ENCODE measurements around the gene PABPC1L.

Gene PABPC1L

GRCh38 chr20:44900231-44900854, 9.5 kb upstream of the PABPC1L start:
- Histone ChIP-seq H3K4me3 (ENCODE audit: low read length in 2 of 2) (no peak overlapping the region), H3K18ac (ENCODE audit: low read length) (no peak overlapping the region), H2AFZ (ENCODE audit: low read length) (no peak overlapping the region), H2BK15ac (ENCODE audit: low read length) (no peak overlapping the region), H2BK5ac (ENCODE audit: low read length) (no peak overlapping the region), H4K91ac (ENCODE audit: low read depth, low read length, poor library complexity) (no peak overlapping the region), H2BK120ac (ENCODE audit: low read depth, low read length) (no peak overlapping the region), H2BK12ac (ENCODE audit: low read length) (no peak overlapping the region), H3K4me2 (ENCODE audit: insufficient read depth, low read length, poor library complexity, severe bottlenecking) (no peak overlapping the region), H3K23ac (ENCODE audit: low read depth, low read length, poor library complexity) (no peak overlapping the region), H3K79me1 (ENCODE audit: low read depth, low read length) (peaks cover 9% of the 10 kb centered on the region), H3K14ac (ENCODE audit: low read length) (no peak overlapping the region), H2AK5ac (ENCODE audit: low read depth, low read length) (no peak overlapping the region), H4K8ac (ENCODE audit: low read depth, low read length) (no peak overlapping the region), H3K4ac (ENCODE audit: low read length) (no peak overlapping the region), H3K4me1 (ENCODE audit: control insufficient read depth in 2 of 2, insufficient read depth in 1 of 2, low read depth in 1 of 2, low read length in 2 of 2) (no peaks in the 10 kb centered on the region), H3K9me3 (replicated peaks in 1 of 2; ENCODE audit: control insufficient read depth in 2 of 2, insufficient read depth in 1 of 2, low read depth in 1 of 2, low read length in 2 of 2) (no peaks in the 10 kb centered on the region), H3K36me3 (replicated peaks in 1 of 2; ENCODE audit: control insufficient read depth in 2 of 2, insufficient read depth in 2 of 2, low read length in 2 of 2) (peaks cover 11 to 79% of the 10 kb centered on the region in 2 donors), H3K27ac (replicated peaks; ENCODE audit: low read length) (no peak overlapping the region), H3K9ac (ENCODE audit: low read depth, low read length, poor library complexity) (no peak overlapping the region), H3K27me3 (ENCODE audit: control insufficient read depth in 3 of 3, insufficient read depth in 3 of 3, low read depth in 1 of 3, low read length in 3 of 3) (no peaks in the 10 kb centered on the region)
- no peak for DNase-seq (ENCODE audit: low spot score)
- WGBS, 2 donors (ENCODE audit: extremely low coverage in 2 of 2, insufficient read length in 2 of 2, insufficient replicate concordance in 1 of 2), result no CpG with 5 or more reads among the region's 5 CpGs

GRCh38 chr20:44901974-44902373, 7.9 kb upstream of the PABPC1L start:
- Histone ChIP-seq H2AFZ (ENCODE audit: low read length) (no peak overlapping the region), H4K91ac (ENCODE audit: low read depth, low read length, poor library complexity) (no peak overlapping the region), H4K8ac (ENCODE audit: low read depth, low read length) (no peak overlapping the region), H3K4me2 (ENCODE audit: insufficient read depth, low read length, poor library complexity, severe bottlenecking) (no peak overlapping the region), H3K14ac (ENCODE audit: low read length) (no peak overlapping the region), H3K4ac (ENCODE audit: low read length) (no peak overlapping the region), H3K36me3 (replicated peaks in 1 of 2; ENCODE audit: control insufficient read depth in 2 of 2, insufficient read depth in 2 of 2, low read length in 2 of 2) (peaks cover 12 to 84% of the 10 kb centered on the region in 2 donors), H3K9ac (ENCODE audit: low read depth, low read length, poor library complexity) (no peak overlapping the region), H3K27me3 (ENCODE audit: control insufficient read depth in 3 of 3, insufficient read depth in 3 of 3, low read depth in 1 of 3, low read length in 3 of 3) (no peaks in the 10 kb centered on the region), H3K9me3 (replicated peaks in 1 of 2; ENCODE audit: control insufficient read depth in 2 of 2, insufficient read depth in 1 of 2, low read depth in 1 of 2, low read length in 2 of 2) (no peaks in the 10 kb centered on the region), H2BK120ac (ENCODE audit: low read depth, low read length) (no peak overlapping the region), H3K18ac (ENCODE audit: low read length) (no peak overlapping the region), H3K27ac (replicated peaks; ENCODE audit: low read length) (no peak overlapping the region), H2BK15ac (ENCODE audit: low read length) (no peak overlapping the region), H3K79me1 (ENCODE audit: low read depth, low read length) (peaks cover 6% of the 10 kb centered on the region), H3K23ac (ENCODE audit: low read depth, low read length, poor library complexity) (no peak overlapping the region), H3K4me1 (ENCODE audit: control insufficient read depth in 2 of 2, insufficient read depth in 1 of 2, low read depth in 1 of 2, low read length in 2 of 2) (no peaks in the 10 kb centered on the region), H2BK12ac (ENCODE audit: low read length) (no peak overlapping the region), H2AK5ac (ENCODE audit: low read depth, low read length) (no peak overlapping the region), H3K4me3 (ENCODE audit: low read length in 2 of 2) (no peak overlapping the region), H2BK5ac (ENCODE audit: low read length) (no peak overlapping the region)
- no CpG with 5 or more reads among the region's 2 CpGs for WGBS, 2 donors (ENCODE audit: extremely low coverage in 2 of 2, insufficient read length in 2 of 2, insufficient replicate concordance in 1 of 2)
- DNase-seq (ENCODE audit: low spot score), result no peak

GRCh38 chr20:44904377-44904776, 5.5 kb upstream of the PABPC1L start:
- no peak overlapping the region for H2BK120ac ChIP-seq (ENCODE audit: low read depth, low read length)
- H3K4me3 ChIP-seq (ENCODE audit: low read length in 2 of 2), result no peak overlapping the region
- no peak overlapping the region for H3K9ac ChIP-seq (ENCODE audit: low read depth, low read length, poor library complexity)
- H2BK5ac ChIP-seq (ENCODE audit: low read length), result no peak overlapping the region
- no peaks in the 10 kb centered on the region for H3K4me1 ChIP-seq (ENCODE audit: control insufficient read depth in 2 of 2, insufficient read depth in 1 of 2, low read depth in 1 of 2, low read length in 2 of 2)
- no peak overlapping the region for H2AFZ ChIP-seq (ENCODE audit: low read length)
- no peak overlapping the region for H3K4ac ChIP-seq (ENCODE audit: low read length)
- no peak overlapping the region for H2BK12ac ChIP-seq (ENCODE audit: low read length)
- no peak overlapping the region for H4K91ac ChIP-seq (ENCODE audit: low read depth, low read length, poor library complexity)
- H2AK5ac ChIP-seq (ENCODE audit: low read depth, low read length), result no peak overlapping the region
- H3K27ac ChIP-seq (replicated peaks; ENCODE audit: low read length), result no peak overlapping the region
- no peak overlapping the region for H3K18ac ChIP-seq (ENCODE audit: low read length)
- H4K8ac ChIP-seq (ENCODE audit: low read depth, low read length), result no peak overlapping the region
- no peak overlapping the region for H3K4me2 ChIP-seq (ENCODE audit: insufficient read depth, low read length, poor library complexity, severe bottlenecking)
- no peaks in the 10 kb centered on the region for H3K9me3 ChIP-seq (replicated peaks in 1 of 2; ENCODE audit: control insufficient read depth in 2 of 2, insufficient read depth in 1 of 2, low read depth in 1 of 2, low read length in 2 of 2)
- H3K79me1 ChIP-seq (ENCODE audit: low read depth, low read length), result no peaks in the 10 kb centered on the region
- H3K14ac ChIP-seq (ENCODE audit: low read length), result no peak overlapping the region
- no peak overlapping the region for H3K23ac ChIP-seq (ENCODE audit: low read depth, low read length, poor library complexity)
- no CpG with 5 or more reads among the region's 5 CpGs for WGBS, 2 donors (ENCODE audit: extremely low coverage in 2 of 2, insufficient read length in 2 of 2, insufficient replicate concordance in 1 of 2)
- peaks cover 14 to 97% of the 10 kb centered on the region in 2 donors for H3K36me3 ChIP-seq (replicated peaks in 1 of 2; ENCODE audit: control insufficient read depth in 2 of 2, insufficient read depth in 2 of 2, low read length in 2 of 2)
- no peaks in the 10 kb centered on the region for H3K27me3 ChIP-seq (ENCODE audit: control insufficient read depth in 3 of 3, insufficient read depth in 3 of 3, low read depth in 1 of 3, low read length in 3 of 3)
- DNase-seq (ENCODE audit: low spot score), result no peak
- no peak overlapping the region for H2BK15ac ChIP-seq (ENCODE audit: low read length)

- H2BK15ac ChIP-seq (ENCODE audit: low read length), result no peak overlapping the region
- no peak overlapping the region for H2BK12ac ChIP-seq (ENCODE audit: low read length)
- H3K18ac ChIP-seq (ENCODE audit: low read length), result no peak overlapping the region
- H2BK120ac ChIP-seq (ENCODE audit: low read depth, low read length), result no peak overlapping the region
- no peak overlapping the region for H4K8ac ChIP-seq (ENCODE audit: low read depth, low read length)
- no peaks in the 10 kb centered on the region for H3K27me3 ChIP-seq (ENCODE audit: control insufficient read depth in 3 of 3, insufficient read depth in 3 of 3, low read depth in 1 of 3, low read length in 3 of 3)
- no peak overlapping the region for H3K23ac ChIP-seq (ENCODE audit: low read depth, low read length, poor library complexity)
- H3K4ac ChIP-seq (ENCODE audit: low read length), result no peak overlapping the region
- peak overlapping the region; percentile 78 for H2AFZ ChIP-seq (ENCODE audit: low read length)
- no peak overlapping the region for H2AK5ac ChIP-seq (ENCODE audit: low read depth, low read length)
- no peak overlapping the region for H3K14ac ChIP-seq (ENCODE audit: low read length)
- H3K4me3 ChIP-seq (ENCODE audit: low read length in 2 of 2), result peak overlapping the region; percentile 55 to 71
- peak; percentile 6 for DNase-seq (ENCODE audit: low spot score)
- no CpG with 5 or more reads among the region's 14 CpGs for WGBS, 2 donors (ENCODE audit: extremely low coverage in 2 of 2, insufficient read length in 2 of 2, insufficient replicate concordance in 1 of 2)
- H3K27ac ChIP-seq (replicated peaks; ENCODE audit: low read length), result no peak overlapping the region
- H3K4me1 ChIP-seq (ENCODE audit: control insufficient read depth in 2 of 2, insufficient read depth in 1 of 2, low read depth in 1 of 2, low read length in 2 of 2), result peaks cover 0 to 6% of the 10 kb centered on the region in 2 donors
- no peak overlapping the region for H2BK5ac ChIP-seq (ENCODE audit: low read length)
- H3K79me1 ChIP-seq (ENCODE audit: low read depth, low read length), result no peaks in the 10 kb centered on the region
- H3K9me3 ChIP-seq (replicated peaks in 1 of 2; ENCODE audit: control insufficient read depth in 2 of 2, insufficient read depth in 1 of 2, low read depth in 1 of 2, low read length in 2 of 2), result no peaks in the 10 kb centered on the region
- H3K4me2 ChIP-seq (ENCODE audit: insufficient read depth, low read length, poor library complexity, severe bottlenecking), result peak overlapping the region; percentile 84
- peaks cover 15 to 62% of the 10 kb centered on the region in 2 donors for H3K36me3 ChIP-seq (replicated peaks in 1 of 2; ENCODE audit: control insufficient read depth in 2 of 2, insufficient read depth in 2 of 2, low read length in 2 of 2)
- no peak overlapping the region for H4K91ac ChIP-seq (ENCODE audit: low read depth, low read length, poor library complexity)
- H3K9ac ChIP-seq (ENCODE audit: low read depth, low read length, poor library complexity), result no peak overlapping the region
These were observed 631 bp upstream of the PABPC1L start for GRCh38 chr20:44908987-44909871.
